GM19372 (cell line): ENCODE data around the gene PYGB.
"Not testable (repeated sequence)": the region's sequence is repeated elsewhere in the genome, so short reads cannot be mapped to it uniquely, and the experiment has no call there.

Experiments used
- ATAC-seq: cut with Tn5 transposase; IDR thresholded peaks from one replicate; pipeline ENCODE4 v1.9.1; 2021; ENCODE audit warnings: mild to moderate bottlenecking, low read depth, moderate library complexity; ENCODE audit not compliant: unreplicated experiment

PYGB gene

GRCh38 chr20:25323496-25324246 is 75.8 kb downstream of the PYGB start:
- ATAC-seq = no peak

- no peak for ATAC-seq
Measured at GRCh38 chr20:25324412-25324811, 76.5 kb downstream of the PYGB start.

DNA sequence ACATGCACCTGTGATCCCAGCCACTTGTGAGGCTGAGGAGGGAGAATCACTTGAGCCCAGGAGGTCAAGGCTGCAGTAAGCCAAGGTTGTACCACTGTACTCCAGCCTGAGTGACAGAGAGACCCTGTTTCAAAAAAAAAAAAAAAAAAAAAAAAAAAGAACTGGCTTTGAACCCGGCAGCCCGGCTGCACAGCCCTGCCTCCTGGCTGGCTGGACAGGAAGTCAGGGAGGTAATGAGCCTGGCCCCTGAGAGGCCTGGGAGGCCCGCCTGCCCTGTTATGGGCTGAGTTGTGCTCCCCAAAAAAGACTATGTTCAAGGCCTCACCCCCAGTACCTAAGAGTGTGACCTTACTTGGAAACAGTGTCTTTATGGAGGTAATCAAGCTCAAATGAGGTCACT is 77.2 kb downstream of the PYGB start:
- ATAC-seq = no peak

- no peak for ATAC-seq
Measured at GRCh38 chr20:25325997-25326396, 78.1 kb downstream of the PYGB start.

GRCh38 chr20:25327521-25328235 is 79.8 kb downstream of the PYGB start:
- ATAC-seq = no peak

- no peak for ATAC-seq
Measured at GRCh38 chr20:25328954-25329498, 81.1 kb downstream of the PYGB start.

DNA sequence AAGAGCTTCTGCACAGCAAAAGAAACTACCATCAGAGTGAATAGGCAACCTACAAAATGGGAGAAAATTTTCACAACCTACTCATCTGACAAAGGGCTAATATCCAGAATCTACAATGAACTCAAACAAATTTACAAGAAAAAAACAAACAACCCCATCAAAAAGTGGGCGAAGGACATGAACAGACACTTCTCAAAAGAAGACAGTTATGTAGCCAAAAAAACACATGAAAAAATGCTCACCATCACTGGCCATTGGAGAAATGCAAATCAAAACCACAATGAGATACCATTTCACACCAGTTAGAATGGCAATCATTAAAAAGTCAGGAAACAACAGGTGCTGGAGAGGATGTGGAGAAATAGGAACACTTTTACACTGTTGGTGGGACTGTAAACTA is 87.1 kb downstream of the PYGB start:
- ATAC-seq = not testable (repeated sequence)

DNA sequence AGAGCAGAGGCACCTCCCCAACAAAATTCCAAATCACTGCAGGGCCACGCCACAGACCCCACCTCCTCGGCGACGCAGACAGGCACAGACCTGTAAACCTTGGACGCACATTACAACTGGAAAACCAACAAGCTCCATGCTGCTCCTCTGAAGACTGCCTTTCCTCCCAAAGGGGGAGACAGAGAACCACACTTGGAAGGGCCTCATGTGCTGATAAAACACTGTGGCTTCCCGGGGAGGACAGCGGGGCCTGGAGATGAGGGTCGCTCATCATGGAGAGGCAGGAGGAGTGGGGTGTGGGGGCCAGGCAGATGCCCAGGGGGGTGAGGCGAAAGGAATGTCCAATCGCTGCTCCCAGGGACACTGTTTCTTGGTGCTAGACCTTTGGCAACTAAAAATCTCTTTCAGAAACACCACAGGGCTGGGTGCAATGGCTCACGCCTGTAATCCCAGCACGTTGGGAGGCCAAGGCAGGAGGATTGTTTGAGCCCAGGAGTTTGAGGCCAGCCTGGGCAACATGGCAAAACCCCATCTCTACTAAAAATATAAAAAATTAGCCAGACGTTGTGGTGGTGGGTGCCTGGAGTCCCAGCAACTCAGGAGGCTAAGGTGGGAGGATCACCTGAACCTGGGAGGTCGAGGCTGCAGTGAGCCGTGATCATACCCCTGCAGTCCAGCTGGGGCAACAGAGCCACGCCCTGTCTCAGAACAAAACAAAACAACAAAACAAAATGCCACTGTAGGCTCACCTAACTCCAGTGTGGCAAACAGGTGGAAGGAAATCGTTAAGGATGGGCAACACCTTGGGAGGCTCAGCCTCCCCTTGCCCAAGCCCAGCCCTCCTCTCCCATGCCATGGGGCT is 88.9 kb downstream of the PYGB start:
- ATAC-seq = no peak

DNA sequence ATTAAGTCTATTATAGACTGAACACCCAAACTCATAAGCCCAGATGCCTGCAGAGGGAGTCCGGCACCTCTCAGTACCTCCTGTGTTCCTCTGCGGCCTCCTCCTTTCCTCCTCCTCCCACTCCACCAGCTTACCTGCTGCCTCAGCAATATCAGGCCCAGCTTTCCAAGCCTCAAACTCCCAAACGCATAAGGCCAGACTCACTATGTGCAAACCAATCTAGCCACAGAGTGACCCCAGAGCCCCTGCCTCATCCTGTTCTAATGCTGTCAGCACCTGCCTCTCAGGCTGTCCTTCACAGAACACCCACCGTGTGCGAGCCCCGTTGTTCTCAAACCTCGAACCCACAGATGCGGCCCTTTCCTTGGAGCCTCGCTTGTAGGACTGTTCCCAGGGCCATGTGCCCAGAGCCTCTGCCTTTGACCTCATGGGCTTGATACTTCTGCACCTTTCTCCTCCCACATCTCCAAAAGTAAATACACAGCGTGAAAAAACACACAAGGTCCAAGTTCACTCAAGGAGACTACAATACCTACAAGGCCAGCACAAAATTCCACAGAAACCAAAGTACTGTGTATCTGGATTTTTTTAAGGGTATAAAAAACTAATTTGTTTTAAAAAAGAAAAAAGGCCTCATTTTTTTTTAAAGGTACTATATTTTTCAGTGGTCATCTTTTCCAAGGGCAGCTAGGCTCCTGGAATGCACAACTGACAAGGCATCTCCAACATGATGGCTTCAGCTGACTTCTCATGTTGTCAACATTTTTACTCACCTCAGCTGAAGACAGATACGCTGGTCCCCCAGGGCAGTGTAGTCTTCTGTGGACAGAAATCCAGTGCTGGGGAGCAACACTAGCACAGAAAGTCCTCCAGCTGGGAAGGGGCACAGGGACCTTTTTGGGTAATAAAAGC is 90.5 kb downstream of the PYGB start:
- ATAC-seq = no peak

- no peak for ATAC-seq
Measured at GRCh38 chr20:25339608-25340007, 91.7 kb downstream of the PYGB start.

DNA sequence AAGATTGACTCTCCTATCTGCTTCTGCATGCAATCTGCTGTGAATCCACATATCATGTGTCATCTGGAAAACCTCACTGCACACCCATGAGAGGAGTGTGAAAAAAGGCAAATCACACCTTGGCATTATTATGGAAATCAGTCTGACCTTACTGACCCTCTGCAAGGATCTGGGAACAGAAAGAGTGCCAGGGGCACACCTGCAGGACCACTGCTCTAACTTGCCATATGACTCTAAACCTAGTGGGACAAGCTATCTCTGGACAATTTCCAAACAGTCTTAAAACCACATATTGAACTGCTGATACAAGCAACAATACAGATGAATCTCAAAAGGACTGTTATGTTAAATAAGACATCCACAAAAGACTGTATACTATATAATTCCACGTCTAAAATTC is 92.5 kb downstream of the PYGB start:
- no peak for ATAC-seq

DNA sequence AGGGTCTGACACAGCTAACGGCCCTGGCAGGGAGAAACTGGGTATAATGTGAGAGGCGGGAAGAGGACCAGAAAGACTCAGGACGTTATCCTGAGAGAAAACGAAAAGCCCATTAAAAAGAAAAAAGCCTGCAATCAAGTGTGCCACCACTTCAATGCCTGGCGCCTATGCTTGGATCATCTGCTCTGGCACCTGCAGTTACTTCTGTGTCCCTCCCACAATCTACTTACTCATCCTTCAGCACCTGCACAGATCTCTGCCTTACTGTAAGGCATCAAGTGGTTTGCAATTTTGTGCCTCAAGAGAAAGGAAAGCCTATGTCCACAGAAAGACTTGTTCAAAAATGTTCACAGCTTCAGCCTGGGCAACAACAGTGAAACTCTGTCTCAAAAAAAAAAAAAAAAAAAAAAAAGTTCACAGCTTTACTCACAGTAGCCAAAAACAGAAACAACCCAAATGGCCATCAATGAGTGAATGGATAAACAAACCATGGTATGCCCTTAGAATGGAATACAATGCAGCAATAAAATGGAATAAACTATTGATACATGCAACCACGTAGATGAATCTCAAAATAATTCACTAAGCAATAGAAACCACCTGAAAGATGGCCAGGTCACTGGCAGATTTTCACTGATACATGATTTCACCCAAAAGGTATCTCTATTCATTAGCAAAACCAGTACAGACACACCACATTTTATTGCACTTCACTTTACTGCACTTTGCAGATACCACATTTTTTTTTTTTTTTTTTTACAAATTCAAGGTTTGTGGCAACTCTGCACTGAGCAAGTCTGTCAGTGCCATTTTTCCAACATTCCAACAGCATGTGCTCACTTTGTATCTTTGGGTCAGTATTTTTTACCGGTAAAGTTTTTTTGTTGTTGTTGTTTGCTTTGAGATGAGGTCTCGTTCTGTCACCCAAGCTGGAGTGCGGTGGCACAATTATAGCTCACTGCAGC is 94.1 kb downstream of the PYGB start:
- no peak for ATAC-seq

- ATAC-seq = no peak
Measured at GRCh38 chr20:25344634-25345033, 96.7 kb downstream of the PYGB start.

GRCh38 chr20:25345721-25346120 is 97.8 kb downstream of the PYGB start:
- ATAC-seq = no peak

- no peak for ATAC-seq
Measured at GRCh38 chr20:25346349-25346748, 98.5 kb downstream of the PYGB start.
